GM19455 (cell line): Measurements from ENCODE around the gene STK11IP.

Source experiments
- ATAC-seq: cut with Tn5 transposase; IDR thresholded peaks from one replicate; pipeline ENCODE4 v1.9.1; 2021; ENCODE audit not compliant: unreplicated experiment

STK11IP gene, protein sequence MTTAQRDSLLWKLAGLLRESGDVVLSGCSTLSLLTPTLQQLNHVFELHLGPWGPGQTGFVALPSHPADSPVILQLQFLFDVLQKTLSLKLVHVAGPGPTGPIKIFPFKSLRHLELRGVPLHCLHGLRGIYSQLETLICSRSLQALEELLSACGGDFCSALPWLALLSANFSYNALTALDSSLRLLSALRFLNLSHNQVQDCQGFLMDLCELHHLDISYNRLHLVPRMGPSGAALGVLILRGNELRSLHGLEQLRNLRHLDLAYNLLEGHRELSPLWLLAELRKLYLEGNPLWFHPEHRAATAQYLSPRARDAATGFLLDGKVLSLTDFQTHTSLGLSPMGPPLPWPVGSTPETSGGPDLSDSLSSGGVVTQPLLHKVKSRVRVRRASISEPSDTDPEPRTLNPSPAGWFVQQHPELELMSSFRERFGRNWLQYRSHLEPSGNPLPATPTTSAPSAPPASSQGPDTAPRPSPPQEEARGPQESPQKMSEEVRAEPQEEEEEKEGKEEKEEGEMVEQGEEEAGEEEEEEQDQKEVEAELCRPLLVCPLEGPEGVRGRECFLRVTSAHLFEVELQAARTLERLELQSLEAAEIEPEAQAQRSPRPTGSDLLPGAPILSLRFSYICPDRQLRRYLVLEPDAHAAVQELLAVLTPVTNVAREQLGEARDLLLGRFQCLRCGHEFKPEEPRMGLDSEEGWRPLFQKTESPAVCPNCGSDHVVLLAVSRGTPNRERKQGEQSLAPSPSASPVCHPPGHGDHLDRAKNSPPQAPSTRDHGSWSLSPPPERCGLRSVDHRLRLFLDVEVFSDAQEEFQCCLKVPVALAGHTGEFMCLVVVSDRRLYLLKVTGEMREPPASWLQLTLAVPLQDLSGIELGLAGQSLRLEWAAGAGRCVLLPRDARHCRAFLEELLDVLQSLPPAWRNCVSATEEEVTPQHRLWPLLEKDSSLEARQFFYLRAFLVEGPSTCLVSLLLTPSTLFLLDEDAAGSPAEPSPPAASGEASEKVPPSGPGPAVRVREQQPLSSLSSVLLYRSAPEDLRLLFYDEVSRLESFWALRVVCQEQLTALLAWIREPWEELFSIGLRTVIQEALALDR

DNA sequence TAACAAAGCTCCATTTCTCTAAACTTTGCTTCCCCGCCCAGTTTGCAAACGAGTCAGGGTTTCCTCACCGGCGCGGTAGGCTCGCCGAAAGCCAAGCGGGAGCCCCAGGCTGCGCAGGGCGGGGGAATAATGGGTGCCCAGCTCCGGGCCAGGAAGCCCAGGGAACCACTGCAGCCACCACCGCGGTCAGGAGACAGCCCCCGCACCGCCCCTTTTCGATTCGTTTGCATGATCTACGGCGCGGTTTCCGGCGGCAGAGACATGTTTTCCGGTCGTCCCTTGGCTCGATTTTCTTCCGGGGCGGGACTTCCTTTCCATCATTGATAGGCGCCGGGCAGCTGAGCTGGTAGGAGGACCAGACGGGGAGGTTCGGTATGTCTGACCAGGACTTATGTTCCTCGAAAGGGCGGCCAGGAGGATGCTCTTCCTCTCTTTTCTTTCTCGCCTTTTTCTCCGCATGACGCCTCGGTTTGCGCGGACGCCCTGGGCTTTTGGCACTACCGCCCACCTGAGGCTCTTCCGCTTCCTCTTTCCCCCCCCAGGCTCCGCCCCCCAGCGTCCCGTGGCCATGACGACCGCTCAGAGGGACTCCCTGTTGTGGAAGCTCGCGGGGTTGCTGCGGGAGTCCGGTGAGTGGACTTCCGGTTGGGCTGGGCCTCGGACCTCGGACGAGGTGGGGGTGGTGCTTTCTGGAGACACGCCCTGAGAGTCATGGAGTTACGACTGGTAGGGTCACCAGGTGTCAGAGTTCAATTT, at the start of gene STK11IP:
STK11IP (plus strand) TSS at position 306 of the 756 bp plus-strand sequence; CDS start at position 569, 263 bp downstream.
- peak; percentile 93 for ATAC-seq

DNA sequence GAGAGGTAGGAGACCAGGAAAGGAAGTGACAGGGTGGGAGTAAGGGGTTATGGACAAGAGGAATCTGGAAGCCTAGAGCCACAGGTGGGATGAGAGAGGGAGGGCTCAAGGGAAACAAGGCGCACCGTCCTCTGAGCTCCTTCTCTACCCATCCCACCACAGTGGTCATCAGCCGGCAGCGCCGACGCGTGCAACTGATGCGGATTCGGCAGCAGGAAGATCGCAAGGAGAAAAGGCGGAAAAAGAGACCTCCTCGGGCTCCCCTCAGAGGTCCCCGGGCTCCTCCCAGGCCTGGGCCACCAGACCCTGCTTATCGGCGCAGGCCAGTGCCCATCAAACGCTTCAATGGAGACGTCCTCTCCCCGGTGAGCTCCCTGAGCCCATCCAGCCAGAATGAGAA, 48.7 kb upstream of the STK11IP start:
- no peak for ATAC-seq

DNA sequence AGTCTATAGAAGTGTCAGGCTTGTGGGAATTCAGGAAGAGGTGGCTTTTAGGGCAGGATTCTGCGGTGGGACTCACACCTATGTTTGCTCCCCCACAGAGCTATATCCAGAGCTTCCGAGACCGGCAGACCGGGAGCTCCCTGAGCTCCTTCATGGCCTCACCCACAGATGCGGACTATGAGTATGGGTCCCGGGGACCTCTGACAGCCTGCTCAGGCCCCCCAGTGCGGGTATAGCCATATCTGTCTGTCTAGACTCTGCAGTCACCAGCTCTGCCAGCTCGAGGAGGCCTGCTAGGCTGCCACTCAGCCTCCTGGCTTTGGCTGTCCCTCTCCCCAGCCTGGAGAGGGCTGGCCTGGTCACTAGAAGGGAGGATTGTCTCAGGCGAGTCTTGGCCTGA, 48.0 kb upstream of the STK11IP start:
- ATAC-seq: no peak

DNA sequence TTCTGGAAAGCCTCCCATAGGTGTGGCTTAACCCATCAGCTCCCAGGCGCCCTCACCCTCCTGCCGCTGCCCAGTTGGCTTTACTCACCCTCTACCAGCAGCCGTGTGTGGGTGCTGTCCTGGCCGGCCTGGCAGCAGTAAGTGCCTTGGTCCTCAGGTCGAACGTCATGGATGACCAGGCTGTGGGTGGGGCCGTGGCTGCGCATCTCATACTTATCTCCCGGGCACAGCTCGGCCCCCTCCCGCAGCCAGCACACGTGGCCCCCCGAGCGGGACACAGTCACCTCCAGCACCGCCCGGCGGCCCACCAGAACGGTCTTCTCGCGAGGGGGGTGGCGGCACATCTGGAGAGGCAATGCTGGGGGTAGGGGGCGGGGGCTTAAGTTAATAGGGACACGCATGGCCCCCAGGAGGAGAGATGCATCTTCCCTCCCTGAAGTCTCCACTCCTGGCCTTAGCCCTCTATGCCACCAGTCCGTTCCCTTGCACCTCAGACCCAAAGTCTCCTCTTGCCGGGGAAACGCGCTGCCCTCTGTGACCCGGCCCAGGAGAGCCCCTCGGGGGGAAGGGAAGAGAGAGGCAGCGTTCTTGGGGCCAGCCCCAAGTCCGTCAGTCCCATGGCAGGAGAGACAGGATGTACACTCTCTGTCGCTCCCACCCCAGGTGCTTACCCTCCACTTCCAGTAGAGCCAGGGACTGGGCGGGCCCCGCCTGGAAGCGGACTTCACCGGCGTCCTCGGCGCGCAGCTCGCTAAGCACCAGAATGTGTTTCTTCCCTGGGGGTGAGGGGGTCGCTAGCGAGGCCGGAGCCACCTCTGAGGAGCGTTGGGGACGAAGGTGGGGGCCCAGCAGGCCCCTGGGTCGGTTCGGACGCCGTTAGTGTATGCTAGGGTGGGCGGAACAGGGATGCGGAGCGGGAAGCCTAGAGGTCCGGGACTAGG, 45.9 kb upstream of the STK11IP start:
- ATAC-seq: peak; percentile 19

DNA sequence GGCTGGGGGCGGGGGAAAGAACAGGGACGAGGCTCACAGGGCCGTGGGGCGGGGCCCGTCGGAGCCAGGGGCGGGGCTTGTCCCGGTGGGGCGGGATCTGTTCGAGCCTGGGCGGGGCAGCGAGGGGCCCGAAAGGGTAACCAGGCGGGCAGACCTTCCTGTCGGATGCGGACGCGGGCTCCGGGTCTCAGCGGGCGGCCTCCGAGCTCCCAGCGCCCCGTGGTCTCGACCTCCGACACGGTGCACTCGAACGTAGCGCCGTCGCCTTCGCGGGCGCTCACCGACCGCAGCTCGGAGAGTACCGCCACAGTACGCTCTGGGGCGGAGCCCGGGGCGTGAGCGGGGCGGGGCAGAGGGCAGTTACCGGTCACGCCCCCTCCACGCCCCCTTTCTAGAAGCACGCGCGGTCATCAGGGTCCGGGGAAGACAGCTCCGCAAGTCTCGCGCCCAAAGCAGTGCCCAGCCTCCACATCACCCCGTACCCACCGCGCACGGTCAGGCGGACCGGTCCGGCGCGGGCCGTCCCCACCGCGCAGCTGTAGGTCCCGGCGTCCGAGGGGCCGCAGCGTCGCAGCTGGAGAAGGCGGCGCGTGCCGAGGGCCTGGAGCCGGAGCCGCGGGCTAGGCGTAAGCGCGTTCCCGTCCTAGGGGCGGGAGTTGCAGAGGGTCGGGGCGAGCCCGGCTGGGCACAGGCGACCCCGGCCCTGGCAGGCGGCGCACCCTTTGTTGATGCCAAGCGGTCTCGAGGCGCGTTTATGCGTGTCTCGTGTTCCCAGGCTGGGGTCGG, 45.1 kb upstream of the STK11IP start:
- ATAC-seq: peak; percentile 89

DNA sequence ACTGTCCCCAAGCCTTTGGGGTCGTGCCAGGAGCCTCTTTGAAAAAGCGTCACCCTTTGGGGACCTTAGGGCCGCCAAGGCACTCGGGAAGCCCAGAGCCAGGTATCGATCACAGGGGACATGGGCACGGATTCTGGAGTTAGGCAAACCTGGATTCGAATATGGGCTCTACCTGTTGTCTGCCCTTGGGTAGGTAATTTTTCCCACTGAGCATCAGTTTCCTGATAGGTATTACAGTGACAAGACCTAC, 44.6 kb upstream of the STK11IP start:
- ATAC-seq: no peak

DNA sequence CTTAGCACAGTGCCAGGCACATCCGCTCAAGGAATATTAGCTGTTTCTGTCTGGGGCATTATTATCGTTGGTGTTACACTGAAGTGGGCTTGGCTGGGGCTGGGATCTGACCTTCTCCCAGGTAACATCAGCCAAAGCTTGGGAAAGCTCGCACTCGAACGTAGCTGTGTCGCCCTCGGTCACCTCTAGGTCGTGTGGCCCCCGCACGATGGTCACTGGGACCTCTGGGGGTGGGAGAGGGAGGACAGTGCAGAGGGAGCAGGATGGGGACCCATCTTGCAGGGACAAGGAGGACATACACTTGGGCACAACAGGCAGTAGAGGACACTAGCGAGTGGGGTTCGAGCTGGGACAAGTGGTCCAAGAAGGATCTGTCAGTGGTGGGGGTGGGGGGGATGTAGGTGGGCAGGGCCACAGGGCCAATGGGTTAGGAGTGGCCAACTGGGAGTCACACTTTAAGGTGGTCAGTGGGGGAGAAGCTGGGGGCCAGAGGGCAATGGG, 44.1 kb upstream of the STK11IP start:
- ATAC-seq: no peak

DNA sequence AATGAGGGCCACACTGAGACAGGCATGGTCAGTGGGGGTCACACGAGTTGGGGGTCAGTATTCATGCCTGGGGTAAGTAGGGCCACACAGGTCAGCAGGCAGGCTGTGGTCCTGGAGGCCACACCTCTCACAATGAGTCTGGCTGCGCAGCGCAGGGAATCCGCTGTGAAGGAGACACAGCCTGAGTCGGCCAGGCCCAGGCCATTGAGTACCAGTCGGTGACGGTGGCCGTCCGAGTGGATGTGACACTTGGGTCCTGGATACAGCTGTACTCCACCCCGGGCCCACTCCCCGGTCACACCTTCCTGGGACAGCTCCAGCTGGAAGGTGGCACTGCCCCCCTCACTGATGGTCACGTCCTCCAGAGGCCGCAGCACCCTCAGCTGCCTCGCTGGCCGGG, 43.3 kb upstream of the STK11IP start:
- no peak for ATAC-seq

DNA sequence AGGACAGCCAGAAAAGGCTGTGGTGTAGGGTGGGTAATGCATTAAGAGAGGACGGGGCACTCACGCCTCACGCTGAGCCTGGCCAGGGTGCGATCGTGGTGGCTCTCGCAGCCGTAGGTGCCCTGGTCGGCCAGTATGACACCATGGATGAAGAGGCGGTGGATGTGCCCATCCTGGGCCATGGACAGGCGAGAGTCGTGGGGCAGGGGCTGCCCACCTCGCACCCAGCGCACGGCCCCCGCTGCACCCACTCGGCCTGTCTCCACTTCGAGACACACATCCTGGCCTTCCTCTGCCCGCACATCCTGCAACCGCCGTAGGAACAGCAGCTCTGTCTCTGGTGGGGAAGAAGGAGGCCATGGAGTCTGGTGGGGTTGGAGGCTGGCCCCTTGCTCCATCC, 41.7 kb upstream of the STK11IP start:
- ATAC-seq: no peak

DNA sequence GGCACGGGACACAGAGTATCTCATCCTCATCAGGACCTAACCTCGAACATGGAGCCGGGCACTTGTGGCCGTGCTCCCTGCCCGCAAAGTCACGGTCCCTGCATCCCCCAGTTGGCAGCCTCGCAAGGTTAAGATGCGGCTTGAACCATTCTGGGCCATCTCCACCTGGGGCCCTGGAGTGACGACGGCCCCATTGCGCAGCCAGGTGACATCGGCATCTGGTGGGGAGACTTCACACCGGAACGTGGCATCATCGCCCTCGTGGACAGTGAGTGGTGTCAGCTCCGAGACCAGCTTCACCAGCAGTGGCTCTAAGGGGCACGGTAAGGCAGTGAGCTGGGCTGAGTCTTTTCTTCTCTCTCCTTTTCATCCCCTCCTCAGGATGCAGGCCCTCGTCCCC, 41.2 kb upstream of the STK11IP start:
- ATAC-seq: no peak

DNA sequence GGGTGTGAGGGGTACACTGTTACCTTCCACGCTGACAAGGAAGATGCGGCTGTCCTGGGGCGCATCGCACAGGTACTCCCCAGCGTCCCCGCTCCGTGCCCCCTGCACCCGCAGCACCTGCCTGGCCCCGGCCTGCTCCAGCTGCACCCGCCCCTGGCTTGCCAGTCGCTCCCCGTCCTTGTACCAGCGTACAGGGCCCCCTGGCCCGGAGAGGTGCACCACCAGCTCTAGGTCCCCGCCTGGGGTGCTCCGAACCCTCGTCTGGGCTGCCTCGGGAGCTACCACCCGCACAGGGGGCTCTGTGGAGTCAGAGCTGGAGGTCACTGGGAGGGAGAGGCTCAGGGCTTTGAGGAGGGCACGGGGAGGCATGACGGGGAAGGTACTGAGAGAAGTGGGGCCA, 40.3 kb upstream of the STK11IP start:
- no peak for ATAC-seq

DNA sequence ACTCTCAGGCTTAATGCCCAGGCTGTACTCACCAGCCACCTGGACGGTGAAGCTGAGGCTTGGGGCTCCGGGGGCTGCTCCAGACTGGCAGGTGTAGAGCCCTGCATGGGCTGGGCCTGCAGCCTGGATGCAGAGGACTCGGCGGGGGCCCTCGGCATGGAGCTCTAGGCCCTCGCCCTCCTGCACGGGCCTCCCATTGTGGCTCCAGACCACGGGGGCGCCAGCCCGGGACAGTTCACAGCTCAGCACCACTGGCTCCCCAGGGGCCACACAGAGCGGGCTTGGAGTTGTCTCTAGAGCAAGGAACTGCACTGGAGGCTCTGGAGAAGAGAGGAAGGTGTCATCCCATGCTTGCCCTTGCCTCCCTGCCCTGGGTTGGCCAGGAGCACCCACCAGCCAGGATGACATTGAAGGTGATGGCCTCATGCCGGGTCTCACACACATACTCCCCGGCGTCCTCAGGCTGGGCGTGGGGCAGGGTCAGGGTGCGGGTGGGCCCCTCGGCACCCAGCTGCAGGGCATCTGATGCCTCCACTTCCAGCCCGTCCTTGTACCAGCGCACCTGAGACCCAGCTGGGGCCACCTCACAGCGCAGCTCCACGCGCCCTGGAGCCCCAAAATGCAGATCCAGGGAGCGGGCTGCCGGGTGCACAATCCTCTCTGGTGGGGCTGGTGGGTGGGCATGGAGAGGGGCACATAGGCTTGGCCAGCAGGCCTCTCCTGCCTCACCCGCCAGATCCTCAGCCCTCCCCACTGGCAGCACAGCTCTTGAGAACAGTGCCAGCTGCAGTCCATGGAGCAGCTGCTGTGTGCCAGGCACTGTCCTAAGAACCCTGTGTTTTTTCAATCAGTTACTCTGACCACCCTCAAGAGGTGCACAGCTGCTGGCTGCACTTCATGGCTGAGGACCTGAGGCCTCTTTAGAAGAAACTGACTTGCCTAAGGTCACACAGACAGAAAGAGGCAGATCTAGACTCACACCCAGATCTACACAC, 39.6 kb upstream of the STK11IP start:
- ATAC-seq: no peak

DNA sequence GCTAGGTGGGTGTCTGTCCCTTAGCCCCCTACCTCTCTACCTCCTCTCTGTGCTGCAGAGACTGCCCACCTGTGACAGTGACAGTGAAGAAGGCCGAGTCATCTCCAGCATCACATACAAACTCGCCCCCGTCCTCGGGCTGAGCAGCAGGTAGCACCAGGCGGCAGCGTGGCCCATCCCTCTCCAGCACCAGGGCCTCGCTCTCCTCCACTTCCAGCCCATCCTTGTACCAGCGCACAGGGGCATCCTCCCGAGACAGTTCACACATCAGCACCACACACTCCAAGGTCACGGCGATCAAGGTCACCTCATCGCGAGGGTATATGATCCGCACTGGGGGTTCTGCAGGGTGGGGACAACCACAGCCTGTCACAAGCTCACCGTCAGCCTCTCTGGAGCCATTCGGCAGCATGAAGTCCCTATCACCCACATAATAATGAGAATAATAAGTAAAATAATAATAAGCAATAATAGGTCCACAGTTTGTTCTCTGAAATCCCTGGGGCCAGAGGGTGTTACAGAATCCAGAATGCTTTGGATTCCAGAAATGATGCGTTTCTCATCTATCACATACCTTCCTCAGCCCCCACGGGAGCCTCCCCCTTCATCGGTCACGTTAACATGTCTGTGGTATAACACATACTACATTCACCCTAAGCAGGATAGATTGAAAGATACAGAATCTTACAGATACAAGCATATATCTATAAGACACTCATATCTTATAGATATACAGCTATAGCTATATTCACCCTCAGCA, 38.3 kb upstream of the STK11IP start:
- ATAC-seq: no peak

DNA sequence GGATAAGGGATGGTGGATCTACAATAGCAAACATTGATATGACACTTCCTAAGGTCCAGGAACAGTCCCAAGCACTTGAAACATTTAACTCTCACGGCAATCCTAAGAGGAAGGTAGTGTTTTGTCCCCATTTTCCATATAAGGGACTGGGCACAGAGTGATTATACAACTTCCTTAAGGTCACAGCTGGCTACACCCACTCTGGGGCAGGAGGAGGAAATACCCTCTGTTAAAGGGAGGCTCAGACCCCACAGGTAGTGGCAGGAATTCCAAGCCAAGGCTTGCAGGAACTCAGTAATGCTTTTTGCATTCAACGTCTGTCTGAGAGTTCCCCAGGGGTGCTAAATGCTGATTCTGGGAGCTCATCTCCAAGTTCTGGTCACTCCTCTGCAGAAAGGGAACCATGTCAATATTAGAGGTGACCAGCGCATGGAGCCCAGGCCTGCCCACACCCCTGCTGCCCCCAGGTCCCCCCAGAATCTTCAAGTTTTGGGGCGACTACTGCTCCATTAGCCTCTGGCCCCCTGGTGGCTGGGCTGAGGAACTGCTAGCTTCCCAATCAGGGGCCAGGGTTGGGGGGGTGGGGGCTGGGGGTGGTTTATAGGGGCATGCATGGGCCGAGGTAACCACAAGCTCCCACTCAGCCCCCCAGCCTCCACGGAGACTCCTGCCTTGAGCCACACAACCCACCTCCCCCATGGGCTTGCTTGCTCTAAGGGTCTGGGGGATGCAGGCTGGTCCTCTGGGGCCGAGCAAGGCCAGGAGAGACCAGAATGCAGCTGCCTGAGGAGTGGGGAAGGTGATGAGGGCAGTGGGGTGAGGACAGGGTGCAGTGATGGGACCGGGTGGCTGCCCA, 37.4 kb upstream of the STK11IP start:
- no peak for ATAC-seq

DNA sequence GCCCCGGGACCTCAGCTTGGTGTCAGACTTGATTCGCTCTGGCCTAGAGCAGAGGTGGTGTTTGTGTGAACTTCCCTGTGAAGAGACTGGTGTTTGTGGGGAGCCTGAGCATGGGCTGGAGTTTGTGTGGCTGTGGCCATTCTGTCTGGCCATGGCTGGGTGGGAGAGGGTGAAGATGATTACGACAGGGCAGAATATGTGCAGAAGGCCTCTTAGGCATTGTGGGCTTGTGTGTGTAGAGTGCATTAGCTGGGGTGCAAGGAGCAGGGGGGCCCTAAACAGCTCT, 36.8 kb upstream of the STK11IP start:
- no peak for ATAC-seq

DNA sequence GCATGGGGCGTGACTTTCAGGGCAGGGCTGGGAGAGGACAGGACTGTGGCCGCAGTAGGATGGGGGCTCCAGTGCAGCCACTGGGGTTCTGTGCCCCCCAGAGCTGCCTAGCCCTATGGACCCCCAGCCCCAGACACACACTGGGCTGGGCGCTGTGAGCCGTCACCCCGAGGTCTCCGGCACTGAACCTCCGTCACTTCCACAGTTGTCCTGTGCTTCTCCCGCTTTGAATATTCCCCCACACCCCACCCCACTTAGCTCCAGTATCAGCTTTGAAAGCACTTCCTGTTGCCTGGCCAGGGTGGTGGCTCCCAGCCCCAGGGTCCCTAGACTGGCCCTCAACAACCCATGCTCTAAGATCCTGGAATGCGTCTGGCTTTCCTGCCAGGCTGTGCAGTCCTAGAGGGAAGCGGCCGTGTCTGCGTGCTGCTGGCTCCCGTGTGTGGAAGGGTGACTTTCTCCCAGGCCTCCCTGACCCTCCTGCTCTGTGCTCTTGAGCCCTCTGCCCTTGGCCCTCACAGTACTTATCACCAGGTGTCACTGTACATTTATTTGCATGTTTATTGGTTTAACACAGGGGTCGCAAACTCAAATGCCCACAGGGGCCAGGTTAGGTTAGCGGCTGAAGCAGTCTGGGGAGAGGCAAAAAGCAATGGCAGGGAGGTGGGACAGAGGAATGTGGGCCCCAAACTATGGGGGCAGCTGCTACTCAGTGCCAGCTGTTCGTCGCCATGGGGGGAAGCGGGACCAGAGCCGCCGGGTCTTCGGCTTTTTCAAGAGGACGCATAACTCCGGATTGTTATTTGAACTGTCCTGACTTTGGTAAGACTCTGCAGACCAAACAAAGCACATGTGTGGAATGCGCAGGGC, 36.2 kb upstream of the STK11IP start:
- ATAC-seq: no peak
